Activated T-cell treated with anti-CD3 and anti-CD28 coated beads, Interleukin-2, amount 50 U/mL, for 24 hours (primary cell): Measurements from ENCODE around the gene CYP4F22.
"Not testable (repeated sequence)": the region's sequence is repeated elsewhere in the genome, so short reads cannot be mapped to it uniquely, and the experiment has no call there.

Source experiments
- DNase-seq: peaks from one replicate; pipeline ENCODE4 v3.0.0-alpha.2; 2020
- H3K27ac Mint-ChIP-seq: 2 replicates; pipeline ENCODE4 v1.8.0; 2020; ENCODE audit warnings: mild to moderate bottlenecking, mixed read lengths
- H3K27me3 Mint-ChIP-seq: 2 replicates; pipeline ENCODE4 v1.8.0; 2020; ENCODE audit warnings: mixed read lengths
- H3K36me3 Mint-ChIP-seq: 2 replicates; pipeline ENCODE4 v1.8.0; 2020; ENCODE audit warnings: low read depth, mixed read lengths
- H3K4me1 Mint-ChIP-seq: 2 replicates; pipeline ENCODE4 v1.8.0; 2020; ENCODE audit warnings: low read depth, mixed read lengths
- H3K4me3 Mint-ChIP-seq: 2 replicates; pipeline ENCODE4 v1.8.0; 2020; ENCODE audit warnings: mild to moderate bottlenecking, moderate library complexity, mixed read lengths
- H3K9me3 Mint-ChIP-seq: 2 replicates; pipeline ENCODE4 v1.8.0; 2020; ENCODE audit warnings: mixed read lengths

CYP4F22 gene

DNA sequence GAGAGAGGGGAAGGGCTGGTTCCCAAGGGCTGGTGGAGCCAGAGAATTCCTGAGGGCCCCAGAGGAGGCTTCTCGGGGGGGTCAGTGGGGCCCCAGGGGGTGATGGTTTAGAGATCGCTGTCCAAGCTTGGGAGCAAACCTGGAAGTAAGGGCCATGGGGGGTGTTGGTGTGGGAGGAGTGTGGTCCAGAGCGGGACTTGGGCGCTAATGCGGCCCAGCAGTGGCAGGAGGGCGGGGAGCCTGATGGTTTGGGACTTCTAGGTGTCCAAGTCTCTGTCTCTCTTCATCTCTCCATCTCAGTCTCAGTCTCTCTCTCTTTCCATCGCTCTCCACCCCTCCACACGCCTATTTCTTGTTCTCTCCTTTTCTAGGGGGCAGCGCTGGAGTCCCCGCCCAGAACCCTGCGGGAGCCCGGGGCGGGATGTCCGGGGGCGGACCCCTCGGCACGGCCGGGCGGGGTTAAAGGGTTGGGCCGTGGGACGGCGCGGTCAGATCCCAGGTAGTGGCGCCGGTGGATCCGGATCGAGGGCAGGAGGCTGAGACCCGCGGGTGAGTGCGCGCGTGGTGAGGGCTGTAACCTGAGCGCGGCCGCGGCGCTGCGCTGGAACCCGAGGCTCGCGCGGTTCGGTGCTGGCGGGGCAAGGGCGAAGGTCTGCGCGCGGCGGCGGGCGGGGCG, at the start of gene CYP4F22:
Gene CYP4F22, plus strand, starts transcription at position 491 of the 676 bp plus-strand sequence. CDS start 16,812 bp downstream, outside the sequence.
- Mint-ChIP-seq H3K27me3 (peaks cover 20% of the 10 kb centered on the region), H3K36me3 (no peaks in the 10 kb centered on the region), H3K4me3 (peak within 1 kb of the TSS; percentile 75), H3K27ac (no peak within 1 kb of the TSS), H3K4me1 (peaks cover 25% of the 10 kb centered on the region), H3K9me3 (no peaks in the 10 kb centered on the region)
- peak; percentile 58 for DNase-seq

DNA sequence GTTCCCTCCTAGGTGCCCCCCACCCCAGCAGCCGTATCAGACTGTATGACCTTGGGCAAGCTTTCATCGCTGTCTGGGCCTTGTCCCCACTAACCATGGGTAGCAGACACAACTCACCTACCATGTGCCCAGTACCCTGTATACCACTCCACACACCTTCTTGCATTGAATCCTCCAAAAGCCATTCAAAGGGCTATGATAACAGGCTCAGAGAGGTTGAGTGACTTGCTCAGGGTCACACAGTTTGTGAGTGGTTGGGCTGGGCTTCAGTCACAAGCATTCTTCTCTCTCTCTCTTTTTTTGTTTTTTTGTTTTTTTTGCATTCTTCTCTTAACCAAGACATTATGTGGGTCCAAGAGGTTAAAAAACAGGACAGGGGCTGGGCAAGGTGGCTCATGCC, 46.6 kb upstream of the CYP4F22 start:
- Mint-ChIP-seq H3K27ac (peak overlapping the region; percentile 93), H3K4me3 (peak overlapping the region; percentile 93), H3K9me3 (no peaks in the 10 kb centered on the region), H3K36me3 (peaks cover 63% of the 10 kb centered on the region), H3K4me1 (peaks cover 40% of the 10 kb centered on the region), H3K27me3 (no peaks in the 10 kb centered on the region)
- DNase-seq, result no peak

DNA sequence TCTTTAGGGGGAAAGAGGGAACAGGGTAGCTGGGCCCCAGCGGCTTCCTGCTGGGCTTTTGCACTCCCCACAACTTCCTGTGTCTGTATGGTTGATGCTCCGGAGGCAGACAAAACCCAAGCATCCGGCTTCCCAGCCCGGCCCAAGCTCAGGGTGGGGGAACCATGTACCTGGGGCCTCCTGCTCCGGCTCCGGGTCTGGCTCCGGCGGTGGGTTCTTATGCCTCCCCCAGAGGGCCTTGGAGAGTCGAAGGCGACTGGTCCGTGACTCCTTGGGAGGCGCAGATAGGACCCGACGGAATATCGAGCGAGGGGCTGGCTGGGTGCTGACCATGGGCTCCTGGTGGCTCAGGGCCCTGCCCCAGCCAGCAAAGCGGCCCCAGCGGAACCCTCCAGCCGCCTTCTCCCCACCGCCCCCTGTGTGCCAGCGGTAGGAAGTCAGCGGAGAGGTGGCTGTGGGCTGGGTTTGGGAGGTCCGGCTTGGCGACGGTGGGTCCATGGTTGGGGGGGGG, 44.4 kb upstream of the CYP4F22 start:
- H3K36me3 Mint-ChIP-seq, result peaks cover 55% of the 10 kb centered on the region
- no peaks in the 10 kb centered on the region for H3K27me3 Mint-ChIP-seq
- peak overlapping the region; percentile 93 for H3K27ac Mint-ChIP-seq
- H3K4me3 Mint-ChIP-seq, result peak overlapping the region; percentile 93
- H3K4me1 Mint-ChIP-seq, result peaks cover 60% of the 10 kb centered on the region
- H3K9me3 Mint-ChIP-seq, result no peaks in the 10 kb centered on the region
- DNase-seq, result peak; percentile 83

DNA sequence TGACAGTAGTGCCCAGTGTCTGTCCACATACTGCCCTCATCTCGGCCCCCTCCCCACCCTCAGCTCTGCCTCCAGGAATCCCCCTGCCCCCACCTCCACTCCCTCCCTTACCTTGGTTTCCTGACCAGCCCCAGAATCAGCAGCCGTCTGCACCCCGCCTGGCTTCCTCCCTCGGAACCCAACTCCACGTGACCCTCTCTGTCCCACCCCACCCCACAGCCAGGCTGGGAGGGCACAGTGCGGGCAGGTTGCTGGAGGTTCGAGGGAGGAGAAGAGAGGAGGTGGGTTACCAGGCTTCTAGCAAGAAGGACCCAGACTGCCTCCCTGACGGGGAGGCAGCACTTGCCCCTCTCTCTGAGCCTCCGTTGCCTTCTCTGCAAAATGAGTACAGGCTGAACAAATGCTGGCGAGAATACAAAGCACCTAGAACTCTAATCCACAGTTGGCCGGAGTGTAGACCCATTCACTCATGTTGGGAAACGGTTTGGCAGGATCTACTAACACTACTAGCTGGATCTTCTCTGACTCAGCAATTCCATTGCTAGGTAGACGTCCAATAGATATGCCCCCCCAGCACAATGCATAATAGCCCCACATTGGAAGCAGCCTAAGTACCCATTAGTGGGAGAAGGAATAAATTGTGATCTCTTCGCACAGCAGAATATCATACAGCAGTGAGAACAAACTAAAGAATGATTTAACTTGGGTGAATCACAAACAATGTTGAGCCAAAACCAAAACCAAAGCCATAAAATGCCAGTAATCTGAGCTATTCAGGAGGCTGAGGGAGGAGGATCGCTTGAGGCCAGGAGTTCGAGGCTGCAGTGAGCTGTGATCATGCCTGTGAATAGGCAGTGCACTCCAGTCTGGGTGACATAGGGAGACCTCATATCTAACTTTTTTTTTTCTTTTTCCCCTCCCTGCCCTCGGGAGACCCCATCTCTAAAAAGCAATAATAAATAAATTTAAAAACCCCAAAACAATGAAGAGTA, 43.6 kb upstream of the CYP4F22 start, which contains the start of gene RASAL3:
Gene RASAL3, minus strand, starts transcription at position 151 of the 992 bp plus-strand sequence. CDS start 186 bp downstream, outside the sequence.
- Mint-ChIP-seq H3K27me3 (no peaks in the 10 kb centered on the region), H3K9me3 (no peaks in the 10 kb centered on the region), H3K36me3 (peaks cover 49% of the 10 kb centered on the region), H3K4me3 (peak within 1 kb of the TSS; percentile 93), H3K27ac (peak within 1 kb of the TSS; percentile 93), H3K4me1 (peaks cover 66% of the 10 kb centered on the region)
- DNase-seq, result peak; percentile 77

DNA sequence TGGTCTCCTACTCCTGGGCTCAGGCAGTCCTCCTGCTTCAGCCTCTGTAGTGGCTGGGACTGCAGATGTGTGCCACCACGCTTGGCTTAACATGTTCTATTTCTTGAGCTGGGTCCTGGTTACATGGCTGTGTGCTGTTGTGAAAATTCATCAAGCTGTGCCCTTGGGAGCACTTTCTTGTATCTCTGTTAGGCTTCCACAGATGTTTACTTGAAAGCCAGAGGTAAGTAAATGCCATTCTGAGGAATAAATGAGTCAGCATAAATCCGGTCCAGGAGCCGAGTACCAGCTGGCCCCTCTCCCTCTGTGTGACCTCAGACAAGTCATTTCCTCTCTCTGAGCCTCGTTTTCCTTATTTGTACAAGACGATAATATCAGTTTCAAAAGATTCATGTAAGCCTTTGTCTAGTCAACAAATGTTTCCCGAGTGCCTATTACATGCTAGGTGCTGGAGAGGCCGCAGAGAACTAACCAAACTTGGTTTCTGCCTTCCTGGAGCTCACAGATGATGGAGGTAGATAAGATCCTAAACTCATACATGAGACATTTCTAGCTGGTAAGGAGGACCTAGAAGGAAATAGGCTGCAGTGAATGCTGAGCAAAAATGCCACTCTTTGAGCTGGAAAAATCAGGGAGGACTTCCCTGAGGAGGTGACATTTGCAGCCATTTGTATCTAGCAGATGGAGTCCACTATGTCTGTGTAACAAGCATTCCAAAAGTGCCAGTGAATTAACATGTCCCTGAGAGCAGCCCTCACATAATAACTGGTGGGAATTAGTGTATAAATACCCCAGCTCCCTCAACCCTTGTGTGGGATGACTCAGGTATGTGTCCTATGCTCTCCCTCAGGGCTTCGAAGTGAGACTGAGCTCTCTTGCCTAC, 41.2 kb upstream of the CYP4F22 start:
- Mint-ChIP-seq H3K27ac (peak overlapping the region; percentile 95), H3K9me3 (no peaks in the 10 kb centered on the region), H3K27me3 (no peaks in the 10 kb centered on the region), H3K36me3 (peaks cover 25% of the 10 kb centered on the region), H3K4me1 (peaks cover 59% of the 10 kb centered on the region), H3K4me3 (peak overlapping the region; percentile 53)
- peak; percentile 64 for DNase-seq

DNA sequence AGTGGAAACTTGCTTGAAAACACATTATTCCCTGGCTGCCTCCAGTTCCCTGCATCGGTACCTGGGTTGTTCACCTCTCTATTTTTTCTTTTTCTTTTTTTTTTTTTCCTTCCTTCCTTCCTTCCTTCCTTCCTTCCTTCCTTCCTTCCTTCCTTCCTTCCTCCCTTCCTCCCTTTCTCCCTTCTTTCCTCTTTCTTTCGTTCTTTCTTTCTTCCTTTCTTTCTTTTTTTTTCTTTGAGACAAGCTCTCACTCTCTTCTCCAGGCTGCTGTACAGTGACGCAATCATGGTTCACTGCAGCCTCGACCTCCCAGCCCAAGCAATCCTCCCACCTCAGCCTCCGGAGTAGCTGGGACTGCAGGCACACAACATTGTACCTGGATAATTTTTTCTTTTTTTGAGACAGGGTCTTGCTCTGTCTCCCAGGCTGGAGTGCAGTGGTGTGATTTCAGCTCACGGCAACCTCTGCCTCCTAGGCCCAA, 40.6 kb upstream of the CYP4F22 start:
- Mint-ChIP-seq H3K4me3 (peak overlapping the region; percentile 18), H3K9me3 (no peaks in the 10 kb centered on the region), H3K27me3 (no peaks in the 10 kb centered on the region), H3K27ac (peak overlapping the region; percentile 95), H3K4me1 (peaks cover 56% of the 10 kb centered on the region), H3K36me3 (peaks cover 20% of the 10 kb centered on the region)
- DNase-seq, result no peak

DNA sequence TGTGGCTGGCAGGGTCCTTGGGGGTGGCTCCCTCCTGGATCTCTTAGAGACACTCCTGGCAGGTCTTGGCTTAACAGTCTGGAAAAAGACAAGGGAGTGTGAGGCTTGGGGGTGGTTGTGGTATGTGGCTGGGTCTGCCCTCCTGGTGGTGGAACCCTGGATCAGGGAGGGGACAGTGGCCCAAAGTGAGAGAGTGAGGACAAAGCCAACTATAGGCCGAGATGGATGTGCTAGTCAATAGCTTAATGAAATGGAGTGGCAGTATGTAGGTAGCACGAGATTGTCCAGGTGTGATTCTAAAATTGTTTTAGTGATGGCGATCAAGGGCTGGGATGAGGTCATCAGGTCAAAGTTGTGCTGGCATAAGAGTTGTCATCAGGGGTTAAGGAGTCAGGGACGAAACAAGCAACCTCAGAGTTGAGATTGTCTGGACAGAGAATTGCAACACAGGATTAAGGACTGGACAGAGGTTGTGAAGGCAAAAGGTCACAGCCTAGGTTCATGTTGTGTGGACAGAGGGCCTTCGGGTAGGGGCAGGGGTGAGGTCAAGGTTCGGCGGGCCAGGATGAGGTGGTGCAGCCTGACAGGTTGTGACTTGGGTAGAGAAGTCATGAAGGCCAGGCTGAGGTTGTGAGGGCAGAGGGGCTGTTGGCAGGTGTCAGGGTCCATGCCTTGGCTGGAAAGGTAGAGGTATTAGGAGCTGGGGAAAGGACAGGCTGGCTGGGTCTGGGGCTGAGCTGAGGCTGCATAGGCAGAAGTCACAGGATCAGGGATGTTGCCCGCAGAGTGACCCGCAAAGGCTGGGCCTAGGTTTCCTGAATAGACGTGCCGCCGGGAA, 39.4 kb upstream of the CYP4F22 start:
- no peaks in the 10 kb centered on the region for H3K9me3 Mint-ChIP-seq
- H3K27ac Mint-ChIP-seq, result peak overlapping the region; percentile 68
- H3K4me1 Mint-ChIP-seq, result peaks cover 57% of the 10 kb centered on the region
- no peak for DNase-seq
- H3K36me3 Mint-ChIP-seq, result peaks cover 10% of the 10 kb centered on the region
- no peaks in the 10 kb centered on the region for H3K27me3 Mint-ChIP-seq
- H3K4me3 Mint-ChIP-seq, result peak overlapping the region; percentile 73

DNA sequence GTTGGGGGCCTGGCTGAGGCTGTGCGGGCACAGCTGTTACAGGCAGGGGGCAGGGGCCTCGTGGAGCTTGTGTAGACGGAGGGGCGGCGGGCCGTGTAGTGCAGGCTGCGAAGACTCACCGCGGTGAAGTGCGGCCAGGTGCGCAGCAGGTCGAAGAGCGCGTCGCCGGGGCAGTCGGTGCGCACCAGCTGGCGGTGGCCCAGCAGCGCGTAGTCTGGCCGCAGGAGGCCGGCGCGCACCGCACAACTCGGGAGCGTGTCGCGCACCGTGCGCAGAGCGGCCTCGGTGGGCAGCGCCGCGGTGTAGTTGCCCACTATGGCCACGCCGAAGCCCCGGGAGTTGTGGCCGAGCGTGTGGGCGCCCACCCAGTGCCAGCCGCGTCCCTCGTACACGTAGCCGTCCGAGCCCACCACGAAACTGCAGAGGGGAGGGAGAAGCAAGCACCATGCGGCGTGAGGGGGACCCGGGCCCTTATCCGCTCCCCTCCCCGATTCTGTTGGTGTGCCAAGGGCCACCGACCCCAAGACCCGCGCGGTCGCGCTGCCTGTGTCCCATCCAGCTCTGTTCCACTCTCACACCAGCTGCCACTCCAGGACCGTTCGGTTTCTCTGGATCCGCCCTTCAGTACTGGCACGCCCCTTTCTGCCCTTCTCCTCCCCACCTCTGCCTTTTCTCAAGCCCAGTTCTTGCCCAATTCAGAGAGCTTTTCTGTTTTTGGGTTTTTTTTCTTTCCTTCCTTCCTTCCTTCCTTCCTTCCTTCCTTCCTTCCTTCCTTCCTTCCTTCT, 38.6 kb upstream of the CYP4F22 start:
- Mint-ChIP-seq H3K36me3 (peaks cover 5% of the 10 kb centered on the region), H3K27ac (peak overlapping the region; percentile 26)
- DNase-seq, result peak; percentile 51

DNA sequence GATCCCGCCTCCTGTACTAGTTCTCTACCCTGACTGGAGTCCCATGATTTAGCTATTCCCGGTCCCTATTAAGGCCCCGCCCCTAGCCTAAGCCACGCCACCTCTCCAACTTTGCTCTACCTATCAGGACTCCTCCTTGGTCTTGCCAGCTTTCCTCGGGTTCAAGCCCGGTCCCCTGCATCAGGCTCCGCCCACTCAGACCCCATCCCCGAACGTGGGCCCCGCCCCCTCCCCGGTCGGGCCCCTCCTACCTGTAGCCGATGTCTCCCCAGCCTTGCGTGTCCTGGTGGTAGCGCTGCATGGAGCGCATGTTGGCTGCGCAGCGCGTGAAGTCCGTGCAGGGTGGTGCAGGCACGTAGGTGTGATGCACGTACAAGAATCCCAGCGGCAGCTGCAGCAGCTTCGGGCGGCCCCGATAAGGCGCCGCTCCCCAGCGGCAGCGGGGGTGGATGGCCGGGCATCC, 36.7 kb upstream of the CYP4F22 start:
- H3K4me1 Mint-ChIP-seq, result peaks cover 46% of the 10 kb centered on the region
- no peak overlapping the region for H3K4me3 Mint-ChIP-seq
- peaks cover 4% of the 10 kb centered on the region for H3K36me3 Mint-ChIP-seq
- no peak overlapping the region for H3K27ac Mint-ChIP-seq
- H3K27me3 Mint-ChIP-seq, result no peaks in the 10 kb centered on the region
- no peaks in the 10 kb centered on the region for H3K9me3 Mint-ChIP-seq
- peak; percentile 23 for DNase-seq

More for the DNA sequence above, 38.6 kb upstream of the CYP4F22 start:
- Mint-ChIP-seq H3K27me3 (no peaks in the 10 kb centered on the region), H3K9me3 (no peaks in the 10 kb centered on the region), H3K4me3 (peak overlapping the region; percentile 73), H3K4me1 (peaks cover 54% of the 10 kb centered on the region)

DNA sequence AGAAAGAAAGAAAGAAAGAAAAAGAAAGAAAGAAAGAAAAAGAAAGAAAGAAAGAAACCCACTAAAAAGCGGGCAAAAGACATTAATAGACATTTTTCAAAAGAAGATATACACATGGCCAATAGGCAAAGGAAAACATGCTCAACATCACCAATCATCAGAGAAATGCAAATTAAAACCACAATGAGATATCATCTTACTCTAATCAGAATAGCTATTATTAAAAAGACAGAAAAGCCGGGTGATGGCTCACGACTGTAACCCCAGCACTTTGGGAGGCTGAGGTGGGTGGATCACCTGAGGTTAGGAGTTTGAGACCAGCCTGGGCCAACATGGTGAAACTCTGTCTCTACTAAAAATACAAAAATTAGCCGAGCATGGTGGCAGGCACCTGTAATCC, 34.5 kb upstream of the CYP4F22 start:
- H3K9me3 Mint-ChIP-seq, H3K36me3 Mint-ChIP-seq, H3K27ac Mint-ChIP-seq, H3K27me3 Mint-ChIP-seq, H3K4me3 Mint-ChIP-seq: not testable (repeated sequence)
- peaks cover 26% of the 10 kb centered on the region for H3K4me1 Mint-ChIP-seq
- DNase-seq, result peak; percentile 18

DNA sequence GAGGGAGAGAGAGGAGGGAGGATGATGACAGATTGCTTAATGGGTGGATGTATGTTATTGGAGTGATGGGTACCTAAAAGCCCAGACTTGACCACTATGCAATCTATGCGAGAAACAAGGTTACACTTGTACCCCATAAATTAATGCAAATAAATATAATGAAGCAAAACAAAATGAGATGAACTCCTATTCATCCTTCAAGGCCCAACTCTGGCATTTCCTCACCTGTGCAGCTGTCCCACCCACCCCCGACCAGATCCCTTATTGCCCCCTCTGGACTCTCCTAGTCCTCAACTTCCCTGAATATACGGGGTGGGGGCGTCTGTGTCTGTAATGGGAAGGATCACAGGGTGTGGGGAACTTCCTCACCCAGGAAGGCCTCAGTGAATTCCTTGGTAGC, 33.2 kb upstream of the CYP4F22 start:
- Mint-ChIP-seq H3K4me3 (no peak overlapping the region), H3K4me1 (peaks cover 21% of the 10 kb centered on the region), H3K27ac (no peak overlapping the region), H3K36me3 (no peaks in the 10 kb centered on the region), H3K9me3 (no peaks in the 10 kb centered on the region), H3K27me3 (no peaks in the 10 kb centered on the region)
- peak; percentile 12 for DNase-seq

DNA sequence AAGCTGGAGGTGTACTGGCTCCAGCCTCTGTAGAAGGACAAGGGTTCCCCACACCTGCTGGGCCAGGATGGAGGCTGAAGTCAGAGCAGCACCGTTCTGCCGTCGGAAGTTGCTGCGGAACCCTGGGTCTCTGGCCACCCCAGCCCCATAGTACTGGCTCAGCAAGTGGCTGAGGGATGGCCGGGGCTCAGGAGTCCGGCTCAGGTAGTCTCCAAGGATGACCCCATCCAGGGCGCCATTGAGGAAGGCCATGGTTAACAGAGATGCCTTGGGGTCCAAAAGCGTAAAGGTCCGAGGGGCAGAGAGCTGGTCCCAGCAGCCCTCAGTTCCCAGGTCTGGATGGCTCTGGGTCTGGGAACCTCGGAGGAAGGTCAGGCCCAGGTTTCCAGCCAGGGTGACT, 32.7 kb upstream of the CYP4F22 start:
- Mint-ChIP-seq H3K36me3 (no peaks in the 10 kb centered on the region), H3K4me1 (peaks cover 23% of the 10 kb centered on the region), H3K9me3 (no peaks in the 10 kb centered on the region), H3K4me3 (no peak overlapping the region), H3K27me3 (no peaks in the 10 kb centered on the region), H3K27ac (no peak overlapping the region)
- DNase-seq, result no peak
